Measurements from ENCODE around the gene FSTL4.

- TF ChIP-seq CTCF (IDR thresholded peaks at IDR 0.05; ENCODE audit: poor library complexity, severe bottlenecking), result no peak
- no peak for TF ChIP-seq EZH2 (IDR thresholded peaks at IDR 0.05; ENCODE audit: borderline replicate concordance, insufficient read depth, low read length, poor library complexity, severe bottlenecking)
- no peak for TF ChIP-seq REST (IDR thresholded peaks at IDR 0.05; ENCODE audit: borderline replicate concordance)
- TF ChIP-seq TAF1 (IDR thresholded peaks at IDR 0.05; ENCODE audit: low read depth), result no peak
- no peak for TF ChIP-seq MXI1 (conservative IDR thresholded peaks at IDR 0.05; ENCODE audit: poor library complexity, severe bottlenecking)
- no peak for TF ChIP-seq POLR2AphosphoS5 (IDR thresholded peaks at IDR 0.05)
These were observed 83.5 kb downstream of the FSTL4 start for GRCh38 chr5:133528841-133529240.

All from neural cell (in vitro differentiated cells).